CD4-positive, alpha-beta T cell treated with Interleukin-17A for 4 hours (primary cell): ENCODE results near the gene TMPRSS7.
"Not testable (repeated sequence)": the region's sequence is repeated elsewhere in the genome, so short reads cannot be mapped to it uniquely, and the experiment has no call there.

Experiments
- DNase-seq: peaks from one replicate; pipeline ENCODE4 v3.0.0-alpha.2; 2020; ENCODE audit warnings: mixed read lengths

The TMPRSS7 gene

GRCh38 chr3:112012205-112012992 lies 22.1 kb upstream of the TMPRSS7 start:
- no peak for DNase-seq

GRCh38 chr3:112013058-112013783 lies 21.3 kb upstream of the TMPRSS7 start:
- DNase-seq, result peak; percentile 73

DNA sequence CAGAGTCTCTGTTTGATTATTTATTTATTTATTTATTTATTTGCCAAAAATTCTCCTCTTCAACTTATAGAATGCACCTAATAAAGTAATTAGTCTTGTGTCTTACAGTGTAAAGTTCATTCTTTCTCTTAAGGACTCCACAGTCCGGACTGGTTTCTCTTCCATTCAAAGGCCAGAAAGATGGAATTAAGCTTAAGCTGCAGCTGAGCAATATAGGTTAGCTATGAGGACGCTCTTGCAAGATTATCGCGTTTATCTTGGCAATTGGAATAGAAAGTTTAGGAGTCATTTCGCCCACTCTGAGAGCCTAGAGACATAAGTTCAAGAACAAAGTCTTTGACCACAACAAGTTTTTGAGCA lies 20.8 kb upstream of the TMPRSS7 start:
- no peak for DNase-seq

GRCh38 chr3:112017091-112017490 lies 17.4 kb upstream of the TMPRSS7 start:
- DNase-seq, result no peak

- DNase-seq, result no peak
These were observed 15.8 kb upstream of the TMPRSS7 start for GRCh38 chr3:112018712-112019111.

- no peak for DNase-seq
These were observed 14.8 kb upstream of the TMPRSS7 start for GRCh38 chr3:112019716-112020115.

DNA sequence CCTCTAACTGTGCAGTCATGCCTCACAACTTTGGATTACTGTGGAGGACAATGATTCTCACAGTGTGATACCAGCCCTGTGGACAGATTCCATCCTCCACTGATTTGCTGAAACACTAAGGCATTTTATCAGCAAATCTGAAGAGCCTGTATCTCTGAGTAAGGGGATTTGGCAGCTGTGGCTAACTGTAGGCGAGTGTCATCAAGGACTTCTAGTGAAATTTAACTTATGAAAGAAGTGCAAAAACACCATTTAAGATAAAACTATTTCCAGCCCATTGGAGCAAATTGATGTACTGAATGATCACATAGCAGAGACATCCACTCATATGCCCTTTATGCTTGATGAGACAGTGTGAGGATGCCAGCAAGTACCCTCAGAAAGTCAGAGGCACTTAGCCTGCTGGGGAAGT lies 13.9 kb upstream of the TMPRSS7 start:
- DNase-seq, result no peak

GRCh38 chr3:112027142-112027541 lies 7.4 kb upstream of the TMPRSS7 start:
- no peak for DNase-seq

DNA sequence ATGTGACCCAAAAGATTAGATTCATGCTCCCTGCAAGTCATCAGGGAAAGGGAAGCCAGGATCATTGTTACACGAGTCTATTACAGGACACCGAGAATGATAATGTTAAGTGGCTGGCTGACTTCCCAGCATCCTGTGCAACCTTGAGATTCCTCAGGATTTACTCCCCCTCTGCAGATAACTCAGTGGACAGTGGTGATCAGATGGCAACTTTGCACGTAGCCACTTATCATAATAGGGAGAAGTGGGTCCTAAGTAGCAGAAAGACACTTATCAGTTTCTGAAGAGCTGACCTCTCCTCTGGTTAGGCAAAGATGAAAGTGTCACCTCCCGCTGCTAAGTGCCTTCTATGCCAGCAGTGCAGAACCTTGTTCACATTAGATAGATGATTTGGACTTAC lies 6.7 kb upstream of the TMPRSS7 start:
- DNase-seq, result no peak

GRCh38 chr3:112030901-112031300 lies 3.6 kb upstream of the TMPRSS7 start:
- no peak for DNase-seq

- DNase-seq, result no peak
These were observed 2.3 kb upstream of the TMPRSS7 start for GRCh38 chr3:112032098-112032731.

GRCh38 chr3:112035241-112035640 lies 705 bp downstream of the TMPRSS7 start:
- DNase-seq, result no peak

GRCh38 chr3:112037194-112037593 lies 2.7 kb downstream of the TMPRSS7 start:
- not testable (repeated sequence) for DNase-seq

GRCh38 chr3:112038863-112039262 lies 4.3 kb downstream of the TMPRSS7 start:
- no peak for DNase-seq

GRCh38 chr3:112041321-112041720 lies 6.8 kb downstream of the TMPRSS7 start:
- no peak for DNase-seq

GRCh38 chr3:112042842-112043280 lies 8.3 kb downstream of the TMPRSS7 start:
- DNase-seq, result no peak

GRCh38 chr3:112043621-112044201 lies 9.2 kb downstream of the TMPRSS7 start:
- DNase-seq, result peak; percentile 60

DNA sequence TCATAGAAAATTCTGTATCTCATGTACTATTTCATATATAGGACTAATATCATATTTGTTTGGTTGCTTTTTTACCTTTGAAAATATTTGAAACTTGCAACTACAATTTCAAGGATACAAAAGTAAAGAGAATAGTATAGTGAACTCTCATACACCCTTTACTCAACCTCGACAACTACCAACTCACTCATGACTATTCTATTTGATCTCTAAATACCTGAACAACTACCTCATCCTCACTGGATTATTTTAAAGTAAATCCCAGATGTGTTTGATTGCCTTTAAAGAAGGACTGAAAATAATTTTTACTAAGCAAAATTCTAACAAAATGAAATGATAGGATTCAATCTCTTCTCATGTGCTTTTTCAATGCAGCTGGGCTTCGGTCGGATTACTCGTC lies 12.1 kb downstream of the TMPRSS7 start:
- DNase-seq, result no peak

- DNase-seq, result no peak
These were observed 12.7 kb downstream of the TMPRSS7 start for GRCh38 chr3:112047264-112047663.

GRCh38 chr3:112048911-112049310 lies 14.4 kb downstream of the TMPRSS7 start:
- no peak for DNase-seq

- no peak for DNase-seq
These were observed 18.7 kb downstream of the TMPRSS7 start for GRCh38 chr3:112053229-112053628.

DNA sequence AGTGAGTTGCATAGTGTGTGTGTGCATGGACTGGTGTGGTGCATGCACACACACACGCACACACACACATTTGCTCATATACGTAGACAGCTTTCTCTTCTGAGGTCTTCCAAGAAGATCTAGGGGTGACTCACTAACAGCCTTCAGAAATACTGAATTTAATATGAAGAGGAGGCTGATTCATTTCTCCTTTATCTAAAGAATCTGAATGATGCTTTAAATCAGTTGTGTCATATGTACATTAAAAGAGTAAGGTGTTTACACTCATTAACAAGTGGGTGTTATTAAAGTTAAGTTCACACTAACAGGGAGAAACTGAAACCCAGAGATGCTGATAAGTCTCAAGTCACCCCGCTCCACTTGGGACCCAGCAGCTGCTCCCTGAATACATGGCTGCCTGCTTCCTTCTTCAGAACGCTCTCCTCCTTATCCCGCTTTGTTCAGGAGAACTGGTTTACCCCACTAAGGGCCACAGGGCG lies 22.0 kb downstream of the TMPRSS7 start:
- no peak for DNase-seq

GRCh38 chr3:112059497-112059896 lies 25.0 kb downstream of the TMPRSS7 start:
- no peak for DNase-seq
